Measurements from ENCODE around the gene PSMB5.

DNA sequence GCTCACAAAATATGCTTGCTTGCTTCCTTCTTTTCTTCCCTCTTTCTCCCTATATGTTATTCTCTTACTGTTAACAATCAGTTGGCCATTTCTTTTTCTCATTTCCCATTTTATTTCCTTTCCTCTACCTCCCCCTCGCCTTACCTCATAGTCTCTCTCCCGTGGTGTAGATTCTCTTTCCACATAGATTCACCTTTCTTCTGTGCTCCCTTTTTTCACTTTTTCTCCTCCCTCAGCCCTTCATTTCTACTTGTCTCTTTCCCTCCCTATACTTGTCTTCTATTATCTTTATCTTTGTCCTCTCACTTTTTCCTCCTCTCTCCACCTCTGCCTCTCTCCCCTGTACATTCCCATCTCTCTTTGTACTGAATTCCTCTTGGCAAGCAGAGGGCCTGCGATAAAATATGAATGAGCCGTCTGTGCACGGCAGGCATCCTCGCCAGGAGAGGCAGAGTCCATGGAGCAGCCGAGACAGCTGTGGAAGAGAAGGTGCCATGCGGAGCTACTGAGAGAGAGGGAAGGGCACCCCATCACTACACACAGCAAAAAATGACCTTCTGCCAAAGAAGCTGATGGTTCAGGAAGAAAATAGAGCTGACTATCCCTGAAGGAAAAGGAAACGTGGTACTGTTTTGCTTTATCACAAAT lies 36.9 kb downstream of the PSMB5 start:
- TF ChIP-seq EP300 (IDR thresholded peaks at IDR 0.05), result no peak
- TF ChIP-seq POLR2A (IDR thresholded peaks at IDR 0.05; ENCODE audit: low read depth), result no peak
- no peak for TF ChIP-seq CTCF (IDR thresholded peaks at IDR 0.05)

Data from esophagus muscularis mucosa (tissue), 4 donors.